GM12892 (cell line): ENCODE results near the gene SMIM1.

Experiments used
- DNase-seq: peaks from one replicate; pipeline ENCODE4 v3.0.0; 2011; ENCODE audit not compliant: insufficient read length
- FAIRE-seq: peaks from 2 replicates; lab custom pipeline; 2011; peaks lifted over from hg19 to GRCh38; lab: Jason Lieb, UNC
- POLR2A ChIP-seq: IDR thresholded peaks from 2 replicates; pipeline ENCODE4 v1.6.1; 2011; ENCODE audit warnings: low read depth, low read length, control low read depth
- POLR2AphosphoS5 ChIP-seq: IDR thresholded peaks from 2 replicates; pipeline ENCODE4 v1.6.1; 2011; ENCODE audit warnings: low read depth, low read length, control low read depth
- TAF1 ChIP-seq: IDR thresholded peaks from 2 replicates; pipeline ENCODE4 v1.6.1; 2011; ENCODE audit warnings: low read depth, mild to moderate bottlenecking, control low read depth, low read length, borderline replicate concordance

The SMIM1 gene

GRCh38 chr1:3816331-3817137 is 44.0 kb downstream of the SMIM1 start:
- no peak for TF ChIP-seq POLR2A
- TF ChIP-seq POLR2AphosphoS5: no peak
- no peak for TF ChIP-seq TAF1
- DNase-seq (no peak), FAIRE-seq (no peak)

DNA sequence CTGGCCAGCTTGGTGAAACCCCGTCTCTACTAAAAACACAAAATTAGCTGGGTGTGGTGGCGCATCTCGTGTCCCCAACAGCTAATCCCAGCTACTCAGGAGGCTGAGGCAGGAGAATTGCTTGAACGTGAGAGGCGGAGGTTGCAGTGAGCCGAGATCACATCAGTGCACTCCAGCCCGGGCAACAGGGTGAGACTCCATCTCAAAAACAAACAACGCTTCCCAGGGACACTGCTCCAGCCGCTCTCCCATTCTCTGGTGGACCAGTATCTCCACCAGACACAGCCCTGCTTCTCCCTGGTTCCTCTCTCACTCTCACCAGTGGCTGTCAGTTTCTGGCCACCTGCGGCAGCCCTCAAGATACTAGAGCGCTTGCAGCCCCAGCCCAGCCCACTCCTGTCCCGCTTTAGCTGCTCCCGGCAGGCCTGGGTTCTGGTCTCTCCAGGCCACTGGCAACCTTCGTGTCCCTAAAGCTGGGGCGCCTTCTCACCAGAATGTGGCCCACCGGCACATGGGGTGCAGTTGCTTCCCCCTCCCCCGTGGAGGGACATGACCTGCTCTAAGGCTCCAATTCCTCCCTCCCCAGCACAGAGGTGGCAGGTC is 44.7 kb downstream of the SMIM1 start:
- no peak for DNase-seq
- TF ChIP-seq TAF1 (no peak), POLR2A (no peak), POLR2AphosphoS5 (no peak)
- FAIRE-seq: no peak

DNA sequence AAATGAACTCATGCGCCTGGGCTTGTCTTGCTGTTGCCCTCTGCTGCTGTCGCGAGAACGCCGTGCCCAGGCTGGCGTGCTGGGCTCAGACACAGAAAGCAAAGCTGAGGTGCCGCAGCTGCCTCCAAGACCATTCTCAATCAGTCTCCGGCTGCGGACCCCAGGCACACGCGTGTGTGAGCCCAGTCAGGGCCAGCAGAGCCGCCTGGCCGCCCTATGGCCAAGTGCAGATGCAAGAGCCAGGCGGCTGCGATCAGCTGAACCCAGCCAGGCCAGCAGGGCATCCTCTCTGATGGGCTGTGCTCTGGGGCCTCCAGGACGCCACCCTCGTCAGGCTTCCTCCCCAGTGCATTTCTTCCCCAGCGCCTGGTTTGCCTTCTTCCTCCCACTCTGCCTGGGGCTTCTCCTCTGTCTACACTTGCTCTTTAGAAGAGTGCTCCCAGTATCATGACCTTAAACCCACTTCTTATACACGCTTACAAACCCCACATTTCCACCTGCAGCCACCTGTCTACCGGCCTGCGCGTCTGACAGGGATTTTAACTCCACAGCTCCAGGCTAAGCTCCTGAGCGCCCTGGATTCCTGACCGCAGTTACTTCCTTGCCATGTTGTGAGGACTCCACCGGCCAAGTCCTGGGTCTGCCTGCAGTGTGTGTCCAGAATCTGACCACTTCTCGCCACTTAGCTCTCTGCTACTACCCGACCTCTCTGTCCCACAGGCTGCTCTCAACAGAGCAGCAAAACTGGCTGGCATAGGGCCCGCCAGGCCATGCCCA is 45.5 kb downstream of the SMIM1 start:
- DNase-seq (no peak), FAIRE-seq (no peak)
- TF ChIP-seq POLR2AphosphoS5: no peak
- no peak for TF ChIP-seq POLR2A
- no peak for TF ChIP-seq TAF1

DNA sequence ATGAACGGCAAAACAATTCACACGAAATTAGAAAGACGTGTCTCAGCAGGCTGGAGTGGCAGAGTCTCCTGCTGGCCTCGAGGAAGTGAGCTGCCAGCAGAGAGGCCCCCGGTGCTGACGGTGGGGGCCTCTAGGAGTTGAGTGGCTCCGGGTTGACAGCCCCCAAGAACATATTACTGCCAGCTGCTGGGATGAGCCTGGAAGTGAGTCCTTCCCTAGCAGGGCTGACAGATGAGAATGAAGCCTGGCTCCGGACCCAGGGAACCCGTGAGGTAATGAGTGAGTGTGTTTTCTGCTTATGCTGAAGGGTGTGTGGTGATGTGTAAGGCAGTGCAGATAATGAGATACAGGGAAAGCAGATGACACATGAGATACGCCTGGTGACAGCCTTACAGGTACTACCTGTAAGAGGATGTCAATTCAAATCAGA is 47.2 kb downstream of the SMIM1 start:
- FAIRE-seq (no peak), DNase-seq (no peak)
- TF ChIP-seq POLR2A: no peak
- no peak for TF ChIP-seq TAF1
- TF ChIP-seq POLR2AphosphoS5: no peak

- TF ChIP-seq POLR2A (no peak), TAF1 (no peak), POLR2AphosphoS5 (no peak)
- FAIRE-seq: no peak
- DNase-seq: no peak
Observed at GRCh38 chr1:3820316-3820715, 47.8 kb downstream of the SMIM1 start.

- no peak for FAIRE-seq
- no peak for TF ChIP-seq POLR2A
- DNase-seq: no peak
Observed at GRCh38 chr1:3821004-3821403, 48.5 kb downstream of the SMIM1 start.

DNA sequence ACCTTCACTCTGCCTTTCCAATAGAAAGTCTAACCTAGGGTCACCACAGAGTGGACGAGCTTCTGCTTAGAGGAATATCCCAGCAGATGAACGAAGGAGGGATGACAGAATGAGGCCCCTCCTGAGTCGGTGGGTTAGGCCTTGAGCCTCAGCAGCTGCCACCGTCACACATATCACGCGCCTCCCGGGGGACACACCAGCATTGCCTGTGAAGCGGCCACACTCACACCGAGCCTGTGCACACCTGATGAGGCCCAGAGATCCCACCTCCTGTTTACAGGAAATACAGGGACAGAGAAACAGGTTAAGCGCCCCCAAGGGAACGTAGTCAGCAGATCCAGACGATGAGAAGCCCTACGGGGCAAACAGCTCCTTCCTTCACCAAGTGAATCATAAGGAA is 48.9 kb downstream of the SMIM1 start:
- DNase-seq (no peak), FAIRE-seq (no peak)

DNA sequence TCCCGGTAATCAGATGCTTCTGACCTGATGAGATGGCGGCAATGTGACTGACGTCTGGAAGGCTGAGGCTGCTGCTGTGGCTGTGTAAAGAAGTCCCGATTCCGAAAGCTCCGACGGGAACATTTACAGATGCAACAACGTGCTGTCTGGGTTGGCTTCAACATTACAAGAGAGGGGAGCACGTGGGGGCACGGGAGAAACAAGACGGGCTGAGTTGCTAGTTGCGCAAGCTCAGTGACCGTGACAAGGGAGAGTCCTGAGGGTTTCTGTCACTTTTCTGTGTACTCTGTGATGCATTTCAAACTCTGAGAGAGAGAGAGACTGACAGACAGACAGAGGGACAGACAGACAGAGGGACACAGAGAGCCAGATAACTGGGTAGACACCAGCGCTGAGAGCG is 49.4 kb downstream of the SMIM1 start:
- FAIRE-seq: no peak
- TF ChIP-seq TAF1 (no peak), POLR2AphosphoS5 (no peak)
- DNase-seq: no peak

More for the DNA sequence above, 48.9 kb downstream of the SMIM1 start:
- TF ChIP-seq POLR2A (no peak), TAF1 (no peak), POLR2AphosphoS5 (no peak)

- no peak for FAIRE-seq
- no peak for TF ChIP-seq POLR2AphosphoS5
- TF ChIP-seq POLR2A: no peak
- no peak for TF ChIP-seq TAF1
- DNase-seq: no peak
Observed at GRCh38 chr1:3822421-3822820, 49.9 kb downstream of the SMIM1 start.

DNA sequence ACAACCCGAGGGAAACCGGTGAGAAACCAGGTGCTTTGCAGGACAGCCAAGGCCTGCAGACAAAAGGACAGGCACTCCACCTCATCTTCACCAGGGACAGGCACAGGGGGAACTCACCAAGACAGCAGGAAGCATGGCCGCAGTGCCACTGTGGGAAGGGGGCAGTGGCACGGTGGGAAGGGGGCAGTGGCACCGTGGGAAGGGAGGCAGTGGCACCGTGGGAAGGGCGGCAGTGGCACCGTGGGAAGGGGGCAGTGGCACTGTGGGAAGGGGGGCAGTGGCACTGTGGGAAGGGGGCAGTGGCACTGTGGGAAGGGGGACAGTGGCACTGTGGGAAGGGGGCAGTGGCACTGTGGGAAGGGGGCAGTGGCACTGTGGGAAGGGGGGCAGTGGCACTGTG is 52.1 kb downstream of the SMIM1 start:
- TF ChIP-seq POLR2A (no peak), POLR2AphosphoS5 (no peak), TAF1 (no peak)
- no peak for FAIRE-seq
- DNase-seq: no peak

DNA sequence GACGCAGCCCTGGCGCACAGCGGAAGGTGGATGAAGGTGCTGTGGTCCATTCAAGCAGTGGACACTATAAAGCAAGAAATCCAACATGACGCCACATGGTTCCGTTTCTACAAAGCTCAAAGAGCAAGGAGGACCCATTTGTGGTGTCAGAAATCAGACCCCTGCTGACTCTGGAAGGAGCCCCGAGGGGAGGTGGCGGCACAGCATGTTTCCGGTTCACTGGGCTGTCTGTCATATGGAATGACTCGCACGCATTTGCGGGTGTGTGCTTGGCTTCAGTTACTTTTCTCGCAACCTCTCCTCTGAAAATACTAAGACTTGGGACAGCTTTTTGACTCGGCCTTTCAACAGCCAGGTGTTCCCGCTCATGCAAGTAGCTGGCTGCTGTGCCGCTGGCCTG is 52.8 kb downstream of the SMIM1 start:
- DNase-seq (no peak), FAIRE-seq (no peak)
- TF ChIP-seq TAF1 (no peak), POLR2AphosphoS5 (no peak), POLR2A (no peak)
